Measurements from ENCODE around the gene TFRC.
A peak's percentile ranks its signal among the peaks of the same experiment; 100 is the strongest.
"Not testable (repeated sequence)": the region's sequence is repeated elsewhere in the genome, so short reads cannot be mapped to it uniquely, and the experiment has no call there.

The TFRC gene

DNA sequence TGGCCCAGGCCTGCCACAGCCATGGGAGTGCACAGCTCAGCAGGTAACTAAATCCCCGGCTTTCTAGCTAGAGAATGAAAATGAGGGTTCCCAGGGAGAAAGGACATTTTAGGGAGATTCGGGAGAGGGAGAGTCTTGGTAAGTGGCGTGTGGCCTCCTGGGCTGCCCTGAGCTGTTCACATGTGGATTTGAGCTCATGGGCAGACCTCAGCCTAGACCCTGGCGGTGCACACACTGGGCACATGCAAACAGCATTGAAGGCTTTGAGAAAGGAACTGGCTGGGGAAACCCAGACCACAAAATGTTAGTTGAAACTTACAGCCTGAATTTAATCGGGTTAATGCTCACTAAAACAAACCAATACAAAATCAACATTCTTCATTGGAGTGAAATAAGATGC, 72.4 kb downstream of the TFRC start:
- Histone ChIP-seq H3K4me1 (no peaks in the 10 kb centered on the region), H3K9me3 (no peaks in the 10 kb centered on the region), H3K27ac (no peak overlapping the region), H3K36me3 (no peaks in the 10 kb centered on the region), H3K4me3 (no peak overlapping the region), H3K27me3 (peaks cover 0 to 20% of the 10 kb centered on the region in 2 donors)
- no peak for DNase-seq
- TF ChIP-seq, protein P1, sequence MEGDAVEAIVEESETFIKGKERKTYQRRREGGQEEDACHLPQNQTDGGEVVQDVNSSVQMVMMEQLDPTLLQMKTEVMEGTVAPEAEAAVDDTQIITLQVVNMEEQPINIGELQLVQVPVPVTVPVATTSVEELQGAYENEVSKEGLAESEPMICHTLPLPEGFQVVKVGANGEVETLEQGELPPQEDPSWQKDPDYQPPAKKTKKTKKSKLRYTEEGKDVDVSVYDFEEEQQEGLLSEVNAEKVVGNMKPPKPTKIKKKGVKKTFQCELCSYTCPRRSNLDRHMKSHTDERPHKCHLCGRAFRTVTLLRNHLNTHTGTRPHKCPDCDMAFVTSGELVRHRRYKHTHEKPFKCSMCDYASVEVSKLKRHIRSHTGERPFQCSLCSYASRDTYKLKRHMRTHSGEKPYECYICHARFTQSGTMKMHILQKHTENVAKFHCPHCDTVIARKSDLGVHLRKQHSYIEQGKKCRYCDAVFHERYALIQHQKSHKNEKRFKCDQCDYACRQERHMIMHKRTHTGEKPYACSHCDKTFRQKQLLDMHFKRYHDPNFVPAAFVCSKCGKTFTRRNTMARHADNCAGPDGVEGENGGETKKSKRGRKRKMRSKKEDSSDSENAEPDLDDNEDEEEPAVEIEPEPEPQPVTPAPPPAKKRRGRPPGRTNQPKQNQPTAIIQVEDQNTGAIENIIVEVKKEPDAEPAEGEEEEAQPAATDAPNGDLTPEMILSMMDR (IDR thresholded peaks at IDR 0.05) = no peak
- intact Hi-C loops (cut with DNase I; ENCODE audit: low total_unique reads) = no loop called here

DNA sequence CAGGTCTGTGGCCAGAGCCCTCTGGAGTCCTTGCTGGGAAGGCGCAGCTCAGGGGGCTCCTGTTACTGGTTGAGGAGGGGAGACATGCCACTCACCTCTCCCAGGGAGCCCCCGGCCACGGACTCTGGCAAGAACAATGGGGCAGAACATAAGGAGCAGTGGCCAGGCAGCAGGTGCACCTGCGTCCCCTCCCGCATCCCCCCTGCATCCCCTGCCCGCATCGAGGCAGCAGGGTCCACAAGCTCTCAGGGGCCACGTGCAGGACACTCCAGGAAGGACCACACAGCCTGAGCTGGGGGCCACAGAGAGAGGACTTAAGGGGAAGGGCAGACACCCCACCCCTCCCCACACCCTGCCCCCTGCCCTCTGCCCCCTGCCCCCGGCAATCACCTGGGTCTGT, 73.0 kb downstream of the TFRC start:
- Histone ChIP-seq H3K27ac (no peak overlapping the region), H3K4me1 (no peaks in the 10 kb centered on the region), H3K36me3 (no peaks in the 10 kb centered on the region), H3K9me3 (no peaks in the 10 kb centered on the region), H3K27me3 (peaks cover 0 to 20% of the 10 kb centered on the region in 2 donors), H3K4me3 (no peak overlapping the region)
- no peak for DNase-seq
- intact Hi-C loops (cut with DNase I; ENCODE audit: low total_unique reads) = no loop called here
- TF ChIP-seq, protein P1 (IDR thresholded peaks at IDR 0.05) = no peak

DNA sequence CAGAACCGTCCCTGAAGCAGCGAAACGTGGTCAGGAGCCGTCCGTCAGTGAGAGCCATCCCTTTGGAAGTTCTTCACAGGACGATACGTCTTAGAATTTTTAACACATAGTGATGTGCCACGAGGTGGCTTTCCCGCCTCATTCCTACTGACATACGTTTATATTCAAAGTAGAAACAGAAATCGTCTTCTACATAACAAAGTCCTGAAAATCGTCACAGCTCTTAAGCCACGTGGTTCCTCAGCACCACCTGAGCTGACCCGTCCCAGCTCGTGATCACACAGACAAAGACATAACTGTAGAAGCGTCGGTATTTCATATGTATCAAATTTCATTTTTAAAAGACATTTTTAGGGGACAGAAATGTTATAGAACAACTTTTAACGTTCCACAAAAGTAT, 73.5 kb downstream of the TFRC start:
- Histone ChIP-seq H3K27me3 (peaks cover 0 to 16% of the 10 kb centered on the region in 2 donors), H3K9me3 (no peaks in the 10 kb centered on the region), H3K27ac (no peak overlapping the region), H3K36me3 (no peaks in the 10 kb centered on the region), H3K4me3 (no peak overlapping the region), H3K4me1 (no peaks in the 10 kb centered on the region)
- no peak for DNase-seq
- intact Hi-C loops (cut with DNase I; ENCODE audit: low total_unique reads) = no loop called here
- TF ChIP-seq, protein P1 (IDR thresholded peaks at IDR 0.05) = no peak

DNA sequence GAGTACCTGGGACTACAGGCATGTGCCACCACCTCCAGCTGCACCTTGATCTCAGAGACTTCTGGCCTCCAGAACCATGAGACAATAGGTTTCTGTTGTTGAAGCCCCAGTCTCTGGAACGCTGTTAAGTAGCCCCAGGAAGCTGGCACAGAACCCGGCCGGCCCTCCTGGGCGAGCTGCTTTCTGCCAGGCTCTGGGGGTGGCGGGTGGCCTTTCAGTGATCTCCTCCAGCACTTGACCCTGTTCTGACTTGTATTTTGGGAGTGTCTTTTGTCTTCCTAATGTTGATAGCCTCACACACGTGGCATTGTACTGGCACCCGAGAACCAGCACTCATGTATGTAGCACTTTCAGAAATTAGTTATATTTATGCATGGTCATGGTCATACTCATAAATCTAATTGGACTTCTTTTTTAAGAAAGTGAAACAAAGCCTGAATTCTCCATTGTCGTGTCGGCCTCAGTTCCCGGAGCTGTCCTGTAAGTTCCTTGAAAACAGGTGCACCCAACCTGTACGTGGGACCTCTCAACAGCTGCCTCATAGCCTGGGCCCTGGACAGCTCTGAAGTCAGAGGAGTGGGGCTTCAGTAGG, 74.0 kb downstream of the TFRC start:
- no peaks in the 10 kb centered on the region for H3K9me3 ChIP-seq
- DNase-seq = no peak

DNA sequence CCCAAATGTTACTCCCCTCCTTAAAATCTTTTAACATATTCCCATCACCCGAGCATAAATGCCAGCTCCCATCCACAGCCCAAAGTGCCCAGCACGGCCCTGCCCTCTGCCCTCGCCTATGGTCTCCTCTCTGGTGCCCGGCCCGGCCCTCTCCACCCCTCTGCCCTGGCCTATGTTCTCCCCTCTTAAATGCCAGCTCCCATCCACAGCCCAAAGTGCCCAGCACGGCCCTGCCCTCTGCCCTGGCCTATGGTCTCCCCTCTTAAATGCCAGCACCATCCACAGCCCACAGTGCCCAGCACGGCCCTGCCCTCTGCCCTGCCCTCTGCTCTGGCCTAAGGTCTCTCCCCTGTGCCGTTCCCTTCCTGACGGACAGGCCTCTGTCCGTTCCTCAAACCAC, 76.6 kb downstream of the TFRC start:
- peaks cover 0 to 17% of the 10 kb centered on the region in 2 donors for H3K27me3 ChIP-seq
- H3K4me3 ChIP-seq; H3K4me1 ChIP-seq; H3K36me3 ChIP-seq; H3K9me3 ChIP-seq; H3K27ac ChIP-seq; intact Hi-C loops (cut with DNase I; ENCODE audit: low total_unique reads): not testable (repeated sequence)
- DNase-seq = peak in 1 of 2 donors; percentile 25

More for the DNA sequence above, 74.0 kb downstream of the TFRC start:
- H3K27ac ChIP-seq = no peak overlapping the region
- no peaks in the 10 kb centered on the region for H3K36me3 ChIP-seq
- no peak overlapping the region for H3K4me3 ChIP-seq
- no peaks in the 10 kb centered on the region for H3K4me1 ChIP-seq
- TF ChIP-seq, protein P1 (IDR thresholded peaks at IDR 0.05) = no peak
- H3K27me3 ChIP-seq = peaks cover 0 to 14% of the 10 kb centered on the region in 2 donors
- intact Hi-C loops (cut with DNase I; ENCODE audit: low total_unique reads) = no loop called here

DNA sequence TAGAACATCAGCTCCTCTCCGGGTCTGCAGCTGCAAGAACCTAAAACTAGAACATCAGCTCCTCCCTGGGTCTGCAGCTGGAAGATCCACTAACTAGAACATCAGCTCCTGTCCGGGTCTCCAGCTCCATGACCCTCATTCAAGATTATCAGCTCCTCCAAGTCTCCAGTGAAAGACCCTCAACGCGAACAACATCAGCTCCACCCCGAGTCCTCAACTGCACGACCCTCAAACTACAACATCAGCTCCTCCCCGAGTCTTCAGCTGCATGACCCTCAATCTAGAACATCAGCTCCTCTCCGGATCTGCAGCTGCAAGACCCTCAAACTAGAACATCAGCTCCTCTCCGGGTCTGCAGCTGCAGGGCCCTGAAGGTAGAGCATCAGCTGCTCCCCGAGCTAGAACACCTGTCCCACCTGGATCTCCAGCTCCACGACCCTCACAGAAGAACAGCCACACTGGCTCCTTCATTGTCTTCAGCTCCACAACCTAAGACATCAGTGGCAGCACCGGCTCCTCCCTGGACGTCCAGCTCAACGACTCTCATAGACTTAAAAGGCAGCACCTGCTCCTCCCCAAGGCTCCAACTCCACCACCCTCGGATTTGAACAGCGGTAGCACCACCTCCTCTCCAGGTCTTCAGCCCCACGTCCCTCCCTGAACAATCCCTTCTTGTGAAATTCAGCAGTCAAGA, 77.4 kb downstream of the TFRC start:
- intact Hi-C loops (cut with DNase I; ENCODE audit: low total_unique reads) = loop anchor here (5.0 kb wide), 1 partner anchor 62 kb away; no protein-coding TSS in a partner anchor
- not testable (repeated sequence) for H3K27ac ChIP-seq, DNase-seq, H3K9me3 ChIP-seq, H3K4me3 ChIP-seq, H3K4me1 ChIP-seq, H3K36me3 ChIP-seq
- peaks cover 0 to 25% of the 10 kb centered on the region in 2 donors for H3K27me3 ChIP-seq
